GM12891 (cell line): ENCODE measurements around the gene NHSL1.

ENCODE experiments used
- POLR2A ChIP-seq: IDR thresholded peaks from 2 replicates; pipeline ENCODE4 v1.6.1; 2011; ENCODE audit warnings: low read depth, low read length, control low read depth
- POLR2AphosphoS5 ChIP-seq: IDR thresholded peaks from 2 replicates; pipeline ENCODE4 v1.6.1; 2011; ENCODE audit warnings: low read depth, low read length, control low read depth
- POU2F2 ChIP-seq: IDR thresholded peaks from 2 replicates; pipeline ENCODE4 v1.6.1; 2011; ENCODE audit warnings: low read depth, mild to moderate bottlenecking, control low read depth, low read length, moderate library complexity
- TAF1 ChIP-seq: IDR thresholded peaks from 2 replicates; pipeline ENCODE4 v1.6.1; 2011; ENCODE audit warnings: low read depth, low read length, control low read depth

- TF ChIP-seq POLR2A (no peak), POLR2AphosphoS5 (no peak), POU2F2 (no peak), TAF1 (no peak)
Measured at GRCh38 chr6:138421089-138421488, 78.2 kb downstream of the NHSL1 start.
